ENCODE data around the gene PROC.

Gene PROC

GRCh38 chr2:127469051-127469450 lies 50.8 kb downstream of the PROC start:
- TF ChIP-seq ZFX (IDR thresholded peaks at IDR 0.05) (no peak), CTCF (conservative IDR thresholded peaks at IDR 0.05) (no peak)
- H3K27ac ChIP-seq, result no peak overlapping the region

- TF ChIP-seq ZFX (IDR thresholded peaks at IDR 0.05) (no peak), CTCF (conservative IDR thresholded peaks at IDR 0.05) (no peak)
- H3K27ac ChIP-seq, result no peak overlapping the region
Observed at GRCh38 chr2:127469974-127470373, 51.7 kb downstream of the PROC start.

DNA sequence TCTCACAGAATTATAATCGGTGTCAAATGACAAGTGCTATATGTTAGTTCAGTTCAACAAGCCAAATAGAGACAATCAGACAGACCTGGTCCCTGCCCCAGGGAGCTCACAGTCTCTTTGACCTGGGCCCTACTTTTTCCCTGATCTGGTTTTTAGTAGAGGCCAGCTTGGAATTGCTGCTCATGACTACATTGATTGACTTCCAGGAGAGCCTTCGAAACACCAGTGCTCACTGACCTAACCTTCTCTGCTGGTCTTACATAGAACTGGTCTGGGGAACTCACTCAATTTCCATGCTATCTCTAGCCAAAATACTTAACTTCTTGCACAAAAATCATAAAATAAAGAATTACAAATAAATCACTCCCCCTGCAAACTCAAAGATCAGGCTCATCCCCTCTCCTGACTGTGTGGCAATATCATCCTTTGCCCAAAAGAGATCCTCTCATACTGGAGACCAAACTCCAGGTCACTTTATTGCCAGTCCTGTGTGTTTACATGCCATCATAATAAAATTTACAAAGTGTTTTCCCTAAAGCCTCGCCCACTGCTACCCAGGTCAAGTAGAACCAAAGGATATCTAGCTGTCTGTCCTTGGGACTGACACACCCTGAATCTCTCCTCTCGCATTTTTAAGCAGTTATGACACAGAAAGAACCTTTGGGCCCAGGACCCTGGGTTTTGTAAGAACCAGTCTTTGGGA lies 53.2 kb downstream of the PROC start:
- TF ChIP-seq CTCF (conservative IDR thresholded peaks at IDR 0.05), result no peak
- TF ChIP-seq ZFX (IDR thresholded peaks at IDR 0.05), result no peak
- no peak overlapping the region for H3K27ac ChIP-seq

- TF ChIP-seq ZFX (IDR thresholded peaks at IDR 0.05), result no peak
- no peak for TF ChIP-seq CTCF (conservative IDR thresholded peaks at IDR 0.05)
- H3K27ac ChIP-seq, result no peak overlapping the region
Observed at GRCh38 chr2:127472268-127472667, 54.0 kb downstream of the PROC start.

GRCh38 chr2:127475788-127476187 lies 57.6 kb downstream of the PROC start:
- H3K27ac ChIP-seq, result no peak overlapping the region
- TF ChIP-seq ZFX (IDR thresholded peaks at IDR 0.05) (no peak), CTCF (conservative IDR thresholded peaks at IDR 0.05) (no peak)
